Endodermal cell (in vitro differentiated cells): ENCODE results near the gene KCND2. TPM values are rescaled to one million over a fixed set of nuclear protein-coding genes. Genes with fewer than 3 reads are reported as not detected.

ENCODE experiments used
- DNase-seq: peaks from one replicate; pipeline ENCODE4 v3.0.0-alpha.2; 2017
- H3K27ac ChIP-seq: 2 replicates; pipeline ENCODE4 v1.5.1; 2013; ENCODE audit warnings: mild to moderate bottlenecking, low read depth, low read length, moderate library complexity
- H3K27me3 ChIP-seq: 2 replicates; pipeline ENCODE4 v1.6.1; 2013; ENCODE audit warnings: mild to moderate bottlenecking, low read length, moderate library complexity; ENCODE audit not compliant: insufficient read depth, control insufficient read depth, poor library complexity, severe bottlenecking
- H3K36me3 ChIP-seq: 2 replicates; pipeline ENCODE4 v1.7.0; 2013; ENCODE audit warnings: mild to moderate bottlenecking, low read length, moderate library complexity; ENCODE audit not compliant: control insufficient read depth, insufficient read depth
- H3K4me1 ChIP-seq: one replicate; pipeline ENCODE4 v1.7.0; 2013; ENCODE audit warnings: low read length; ENCODE audit not compliant: control insufficient read depth, insufficient read depth
- H3K4me3 ChIP-seq: 2 replicates; pipeline ENCODE4 v1.5.1; 2013; ENCODE audit warnings: mild to moderate bottlenecking, low read length, moderate library complexity
- H3K9ac ChIP-seq: 2 replicates; pipeline ENCODE4 v1.6.1; 2013; ENCODE audit warnings: mild to moderate bottlenecking, low read length, moderate library complexity; ENCODE audit not compliant: poor library complexity, severe bottlenecking; ENCODE audit errors: extremely low read depth
- H3K9me3 ChIP-seq: 2 replicates; pipeline ENCODE4 v1.6.1; 2013; ENCODE audit warnings: mild to moderate bottlenecking, low read length, moderate library complexity; ENCODE audit not compliant: control insufficient read depth
- H3K27ac Mint-ChIP-seq: 2 replicates; pipeline ENCODE4 v1.8.0; 2020; ENCODE audit warnings: mixed read lengths
- H3K27me3 Mint-ChIP-seq: 2 replicates; pipeline ENCODE4 v1.8.0; 2021; ENCODE audit warnings: mild to moderate bottlenecking, mixed read lengths; ENCODE audit not compliant: insufficient read depth
- H3K36me3 Mint-ChIP-seq: 2 replicates; pipeline ENCODE4 v1.8.0; 2020; ENCODE audit warnings: low read depth, mixed read lengths
- H3K4me1 Mint-ChIP-seq: 2 replicates; pipeline ENCODE4 v1.8.0; 2020; ENCODE audit warnings: mixed read lengths
- H3K4me3 Mint-ChIP-seq: 2 replicates; pipeline ENCODE4 v1.8.0; 2020; ENCODE audit warnings: mild to moderate bottlenecking, moderate library complexity, mixed read lengths
- H3K9me3 Mint-ChIP-seq: 2 replicates; pipeline ENCODE4 v1.8.0; 2020; ENCODE audit warnings: mild to moderate bottlenecking, mixed read lengths
- CTCF ChIP-seq: fragments of 200-600 bp; sonication (generic); conservative IDR thresholded peaks from 2 replicates; pipeline ENCODE4 v1.5.0; 2021; ENCODE audit warnings: antibody characterized with exemption, mild to moderate bottlenecking
- WGBS, 2 experiments: methylation state at CpG; one replicate each; pipeline versions ENCODE4 v1.1.5 to v1.1.7; 2013; ENCODE audit warnings: missing lambda C conversion rate in 2 of 2, mixed read lengths in 1 of 2; ENCODE audit not compliant: insufficient coverage in 1 of 2, insufficient read length in 1 of 2; 5-methylcytosine and 5-hydroxymethylcytosine counted together
- total RNA-seq, 2 donors: library from RNA; stranded (reverse); fragmentation: NEBNext Ultra II Directional in 1 of 2; extraction: Animal tissue kit (Norgen Biotek cat#: 25700) in 1 of 2; gene quantifications; 2 replicates in 1 of 2; 3 replicates in 1 of 2; pipeline ENCODE4 v1.2.1, GENCODE V29; 2021

Gene KCND2
- total RNA-seq, 2 donors from 2014 or later = 0.71 to 4.6 TPM

DNA sequence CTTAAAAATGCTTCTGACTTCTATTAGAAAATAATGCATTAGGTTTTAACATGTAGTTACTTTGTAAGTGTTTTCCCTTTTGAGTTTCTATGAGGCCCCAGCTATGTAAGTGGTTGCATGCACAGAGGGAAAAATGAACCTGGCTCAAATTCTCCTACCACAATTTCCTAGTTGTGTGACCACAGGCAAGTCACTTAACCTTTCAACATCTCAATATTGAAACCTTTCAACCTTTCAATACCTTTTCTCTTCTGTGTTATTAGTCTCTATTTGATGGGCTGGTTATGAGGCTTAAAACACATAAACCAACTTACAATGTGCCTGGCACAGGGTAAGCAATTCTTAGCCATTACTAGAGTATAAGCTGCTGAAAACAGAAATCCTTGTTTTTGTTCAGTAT, 203.0 kb downstream of the KCND2 start:
- Mint-ChIP-seq H3K9me3 (no peaks in the 10 kb centered on the region), H3K4me3 (no peak overlapping the region), H3K4me1 (peaks cover 4% of the 10 kb centered on the region), H3K36me3 (no peaks in the 10 kb centered on the region), H3K27me3 (no peaks in the 10 kb centered on the region), H3K27ac (no peak overlapping the region)
- no peak for DNase-seq
- no peaks in the 10 kb centered on the region for H3K27me3 ChIP-seq
- TF ChIP-seq CTCF = no peak
- no peak overlapping the region for H3K27ac ChIP-seq
- no peaks in the 10 kb centered on the region for H3K36me3 ChIP-seq
- H3K4me3 ChIP-seq = no peak overlapping the region
- H3K9ac ChIP-seq = no peak overlapping the region
- H3K9me3 ChIP-seq = no peaks in the 10 kb centered on the region
- no peaks in the 10 kb centered on the region for H3K4me1 ChIP-seq

DNA sequence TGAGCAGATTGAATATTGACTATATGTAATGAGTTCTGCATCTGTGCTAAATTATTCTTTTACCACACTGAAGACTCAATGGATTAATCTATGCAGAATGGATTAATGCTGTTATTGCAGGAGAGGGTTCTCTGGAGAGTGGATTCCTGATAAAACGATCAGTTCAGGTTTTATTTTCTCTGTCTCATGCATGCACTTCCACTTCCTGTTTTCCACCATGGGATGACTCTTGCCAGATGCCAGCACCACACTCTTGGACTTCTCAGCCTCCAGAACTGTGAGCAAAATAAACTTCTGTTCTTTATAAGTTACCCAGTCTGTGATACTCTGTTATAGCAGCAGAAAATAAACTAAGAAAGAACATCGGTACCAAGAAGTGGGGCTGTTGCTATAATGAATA, 207.5 kb downstream of the KCND2 start:
- WGBS, 2 experiments = 93 to 95% methylated on average over 2 of the region's 2 CpGs
- H3K9ac ChIP-seq = no peak overlapping the region
- Mint-ChIP-seq H3K27me3 (no peaks in the 10 kb centered on the region), H3K36me3 (no peaks in the 10 kb centered on the region), H3K4me3 (no peak overlapping the region), H3K27ac (no peak overlapping the region), H3K4me1 (peaks cover 4% of the 10 kb centered on the region), H3K9me3 (no peaks in the 10 kb centered on the region)
- no peaks in the 10 kb centered on the region for H3K27me3 ChIP-seq
- no peak for TF ChIP-seq CTCF
- DNase-seq = no peak
- no peak overlapping the region for H3K27ac ChIP-seq
- no peak overlapping the region for H3K4me3 ChIP-seq
- no peaks in the 10 kb centered on the region for H3K36me3 ChIP-seq
- H3K9me3 ChIP-seq = no peaks in the 10 kb centered on the region
- H3K4me1 ChIP-seq = no peaks in the 10 kb centered on the region

- Mint-ChIP-seq H3K9me3 (no peaks in the 10 kb centered on the region), H3K27me3 (no peaks in the 10 kb centered on the region), H3K27ac (no peak overlapping the region), H3K4me3 (no peak overlapping the region), H3K4me1 (peaks cover 4% of the 10 kb centered on the region), H3K36me3 (no peaks in the 10 kb centered on the region)
- Histone ChIP-seq H3K9me3 (no peaks in the 10 kb centered on the region), H3K27ac (no peak overlapping the region), H3K27me3 (no peaks in the 10 kb centered on the region), H3K4me3 (no peak overlapping the region), H3K9ac (no peak overlapping the region), H3K4me1 (no peaks in the 10 kb centered on the region), H3K36me3 (no peaks in the 10 kb centered on the region)
- DNase-seq = no peak
- 93 to 99% methylated on average over 5 of the region's 5 CpGs for WGBS, 2 experiments
- no peak for TF ChIP-seq CTCF
Observed at GRCh38 chr7:120480930-120481329, 208.0 kb downstream of the KCND2 start.
